Measurements from ENCODE around the gene APOF.

DNA sequence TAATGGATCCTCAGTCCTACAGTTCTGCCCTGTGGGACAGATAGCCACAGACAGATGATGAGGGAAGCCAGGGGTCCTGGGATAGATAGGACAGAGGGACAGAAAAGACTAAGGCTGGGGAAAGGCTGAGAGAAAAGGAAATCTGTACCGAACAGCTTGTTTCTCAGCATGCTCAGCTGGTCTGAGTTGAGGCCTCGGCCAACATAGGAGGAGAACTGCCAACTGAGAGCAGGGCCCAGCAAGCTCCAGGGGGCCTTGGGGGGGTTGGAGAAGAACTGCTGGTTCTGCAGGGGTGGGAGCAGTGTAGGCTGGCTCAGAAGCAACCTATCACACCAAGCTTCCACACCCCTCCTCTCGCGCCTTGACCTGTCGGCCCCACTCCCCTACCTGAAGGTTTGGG, 13.9 kb downstream of the APOF start:
- TF ChIP-seq, protein P1, sequence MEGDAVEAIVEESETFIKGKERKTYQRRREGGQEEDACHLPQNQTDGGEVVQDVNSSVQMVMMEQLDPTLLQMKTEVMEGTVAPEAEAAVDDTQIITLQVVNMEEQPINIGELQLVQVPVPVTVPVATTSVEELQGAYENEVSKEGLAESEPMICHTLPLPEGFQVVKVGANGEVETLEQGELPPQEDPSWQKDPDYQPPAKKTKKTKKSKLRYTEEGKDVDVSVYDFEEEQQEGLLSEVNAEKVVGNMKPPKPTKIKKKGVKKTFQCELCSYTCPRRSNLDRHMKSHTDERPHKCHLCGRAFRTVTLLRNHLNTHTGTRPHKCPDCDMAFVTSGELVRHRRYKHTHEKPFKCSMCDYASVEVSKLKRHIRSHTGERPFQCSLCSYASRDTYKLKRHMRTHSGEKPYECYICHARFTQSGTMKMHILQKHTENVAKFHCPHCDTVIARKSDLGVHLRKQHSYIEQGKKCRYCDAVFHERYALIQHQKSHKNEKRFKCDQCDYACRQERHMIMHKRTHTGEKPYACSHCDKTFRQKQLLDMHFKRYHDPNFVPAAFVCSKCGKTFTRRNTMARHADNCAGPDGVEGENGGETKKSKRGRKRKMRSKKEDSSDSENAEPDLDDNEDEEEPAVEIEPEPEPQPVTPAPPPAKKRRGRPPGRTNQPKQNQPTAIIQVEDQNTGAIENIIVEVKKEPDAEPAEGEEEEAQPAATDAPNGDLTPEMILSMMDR (conservative IDR thresholded peaks at IDR 0.05; ENCODE audit: low read depth in 2 of 2): no peak
- TF ChIP-seq CREB1 (CRISPR knock-in tag; IDR thresholded peaks at IDR 0.05; ENCODE audit: low read depth) (no peak), EZH2 (IDR thresholded peaks at IDR 0.05; ENCODE audit: low read depth, unreplicated experiment) (no peak), POLR2AphosphoS5 (IDR thresholded peaks at IDR 0.05; ENCODE audit: low read depth) (no peak), STAT1 (IDR thresholded peaks at IDR 0.05; ENCODE audit: unreplicated experiment) (no peak), JUNB (IDR thresholded peaks at IDR 0.05; ENCODE audit: unreplicated experiment) (no peak)

Data from GM23338 (cell line).